Mesenchymal stem cell (in vitro differentiated cells and primary cell): ENCODE measurements around the gene EFCC1.

Experiments used
- DNase-seq: peaks from one replicate; pipeline ENCODE4 v3.0.0-alpha.2; 2013
- H2AFZ ChIP-seq: one replicate; pipeline ENCODE4 v1.6.1; 2013; ENCODE audit warnings: low read depth, mild to moderate bottlenecking, control low read depth, inconsistent platforms, low read length, moderate library complexity
- H2AK5ac ChIP-seq: 2 replicates; pipeline ENCODE4 v1.6.1; 2013; ENCODE audit warnings: low read length, moderate library complexity, mild to moderate bottlenecking, inconsistent platforms; ENCODE audit not compliant: severe bottlenecking
- H2BK120ac ChIP-seq: one replicate; pipeline ENCODE4 v1.6.1; 2013; ENCODE audit warnings: low read depth, mild to moderate bottlenecking, inconsistent platforms, low read length, moderate library complexity
- H2BK12ac ChIP-seq, 2 experiments: one replicate each; pipeline ENCODE4 v1.6.1; 2013; ENCODE audit warnings: inconsistent platforms in 2 of 2, low read length in 2 of 2, mild to moderate bottlenecking in 2 of 2, moderate library complexity in 2 of 2, control low read depth in 1 of 2
- H2BK15ac ChIP-seq: one replicate; pipeline ENCODE4 v1.6.1; 2013; ENCODE audit warnings: mild to moderate bottlenecking, low read depth, inconsistent platforms; ENCODE audit not compliant: poor library complexity, severe bottlenecking
- H2BK5ac ChIP-seq: 2 replicates; pipeline ENCODE4 v1.6.1; 2013; ENCODE audit warnings: low read depth, mild to moderate bottlenecking, low read length, control low read depth, inconsistent platforms; ENCODE audit not compliant: poor library complexity, severe bottlenecking
- H3K14ac ChIP-seq, 2 experiments: one replicate each; pipeline ENCODE4 v1.6.1; 2013; ENCODE audit warnings: inconsistent platforms in 2 of 2, low read length in 2 of 2, control low read depth in 1 of 2, mild to moderate bottlenecking in 1 of 2, moderate library complexity in 1 of 2
- H3K18ac ChIP-seq, 2 experiments: one replicate each; pipeline ENCODE4 v1.6.1; 2013; ENCODE audit warnings: inconsistent platforms in 2 of 2, low read length in 2 of 2, control low read depth in 1 of 2, low read depth in 1 of 2, mild to moderate bottlenecking in 1 of 2
- H3K23ac ChIP-seq, 2 experiments: one replicate each; pipeline ENCODE4 v1.6.1; 2013; ENCODE audit warnings: inconsistent platforms in 2 of 2, low read length in 2 of 2, mild to moderate bottlenecking in 2 of 2, moderate library complexity in 2 of 2, control low read depth in 1 of 2
- H3K27ac ChIP-seq: 2 replicates; pipeline ENCODE4 v1.5.1; 2013; ENCODE audit warnings: mild to moderate bottlenecking, moderate library complexity, low read length, control low read depth, inconsistent platforms; ENCODE audit not compliant: poor library complexity, severe bottlenecking
- H3K27me3 ChIP-seq, 2 experiments: 2 replicates each; pipeline versions ENCODE4 v1.6.1 to v1.7.0; 2013; ENCODE audit warnings: low read length in 2 of 2, mild to moderate bottlenecking in 2 of 2, moderate library complexity in 2 of 2, control low read depth in 1 of 2, inconsistent platforms in 1 of 2; ENCODE audit not compliant: control insufficient read depth in 1 of 2, insufficient read depth in 1 of 2
- H3K36me3 ChIP-seq, 2 experiments: 2 replicates each; pipeline versions ENCODE4 v1.6.1 to v1.7.0; 2013; ENCODE audit warnings: low read length in 2 of 2, control low read depth in 1 of 2, inconsistent platforms in 1 of 2, low read depth in 1 of 2, mild to moderate bottlenecking in 1 of 2; ENCODE audit not compliant: insufficient read depth in 2 of 2, control insufficient read depth in 1 of 2
- H3K4ac ChIP-seq, 2 experiments: one replicate each; pipeline ENCODE4 v1.6.1; 2013; ENCODE audit warnings: inconsistent platforms in 2 of 2, low read length in 2 of 2, mild to moderate bottlenecking in 2 of 2, moderate library complexity in 2 of 2, control low read depth in 1 of 2, low read depth in 1 of 2
- H3K4me1 ChIP-seq: 2 replicates; pipeline ENCODE4 v1.6.1; 2013; ENCODE audit warnings: low read depth, low read length, control low read depth; ENCODE audit not compliant: control insufficient read depth, insufficient read depth
- H3K4me2 ChIP-seq: 2 replicates; pipeline ENCODE4 v1.6.1; 2013; ENCODE audit warnings: low read length, mild to moderate bottlenecking, inconsistent platforms; ENCODE audit not compliant: poor library complexity, severe bottlenecking
- H3K4me3 ChIP-seq, 2 experiments: 2 replicates each; pipeline versions ENCODE4 v1.5.1 to v1.7.0; 2013; ENCODE audit warnings: low read length in 2 of 2, mild to moderate bottlenecking in 2 of 2, control low read depth in 1 of 2, low read depth in 1 of 2; ENCODE audit not compliant: insufficient read depth in 1 of 2
- H3K79me1 ChIP-seq: replicated peaks from 2 replicates; pipeline ENCODE4 v1.6.1; 2013; ENCODE audit warnings: mild to moderate bottlenecking, control low read depth, low read length, inconsistent platforms; ENCODE audit not compliant: poor library complexity, severe bottlenecking
- H3K9ac ChIP-seq: 2 replicates; pipeline ENCODE4 v1.7.0; 2013; ENCODE audit warnings: mild to moderate bottlenecking, low read length, moderate library complexity
- H3K9me3 ChIP-seq: 2 replicates; pipeline ENCODE4 v1.7.0; 2013; ENCODE audit warnings: mild to moderate bottlenecking, low read length; ENCODE audit not compliant: control insufficient read depth
- H4K8ac ChIP-seq: one replicate; pipeline ENCODE4 v1.6.1; 2013; ENCODE audit warnings: inconsistent platforms, mild to moderate bottlenecking, low read length, moderate library complexity
- H4K91ac ChIP-seq: one replicate; pipeline ENCODE4 v1.6.1; 2013; ENCODE audit warnings: mild to moderate bottlenecking, low read length, inconsistent platforms
- WGBS: methylation state at CpG from one replicate; pipeline ENCODE4 v1.1.7; 2013; ENCODE audit warnings: mixed read lengths; 5-methylcytosine and 5-hydroxymethylcytosine counted together

EFCC1 gene

GRCh38 chr3:129031476-129032215, 30.5 kb downstream of the EFCC1 start:
- Histone ChIP-seq H3K9ac (no peak overlapping the region), H3K18ac (no peak overlapping the region), H4K91ac (no peak overlapping the region), H3K4me2 (no peak overlapping the region), H2BK120ac (no peak overlapping the region), H2BK5ac (no peak overlapping the region), H3K36me3 (no peaks in the 10 kb centered on the region), H3K23ac (no peak overlapping the region), H2BK15ac (no peak overlapping the region), H3K9me3 (peaks cover 6% of the 10 kb centered on the region), H3K4me3 (no peak overlapping the region), H2BK12ac (no peak overlapping the region), H3K4ac (no peak overlapping the region), H2AFZ (no peak overlapping the region), H3K14ac (no peak overlapping the region), H3K27me3 (peaks cover 16 to 21% of the 10 kb centered on the region in 2 experiments), H3K79me1 (no peaks in the 10 kb centered on the region), H4K8ac (no peak overlapping the region), H3K27ac (no peak overlapping the region), H3K4me1 (peaks cover 7% of the 10 kb centered on the region), H2AK5ac (no peak overlapping the region)
- 78% methylated on average over 9 of the region's 10 CpGs for WGBS
- DNase-seq: no peak

- no peak overlapping the region for H2AK5ac ChIP-seq
- 77% methylated on average over 13 of the region's 14 CpGs for WGBS
These were observed 31.6 kb downstream of the EFCC1 start for GRCh38 chr3:129032716-129033115.

GRCh38 chr3:129033151-129033550, 32.0 kb downstream of the EFCC1 start:
- Histone ChIP-seq H3K9ac (no peak overlapping the region), H3K4me1 (no peaks in the 10 kb centered on the region), H3K4ac (no peak overlapping the region), H4K91ac (no peak overlapping the region), H3K4me2 (no peak overlapping the region), H2BK15ac (no peak overlapping the region), H2AFZ (no peak overlapping the region), H3K27me3 (peaks cover 23 to 25% of the 10 kb centered on the region in 2 experiments), H3K9me3 (peaks cover 6% of the 10 kb centered on the region), H3K14ac (no peak overlapping the region), H3K79me1 (no peaks in the 10 kb centered on the region), H3K18ac (no peak overlapping the region), H2BK120ac (no peak overlapping the region), H3K36me3 (no peaks in the 10 kb centered on the region), H3K23ac (no peak overlapping the region), H2BK12ac (no peak overlapping the region), H3K27ac (no peak overlapping the region), H4K8ac (no peak overlapping the region), H2AK5ac (no peak overlapping the region), H3K4me3 (peak overlapping the region in 1 of 2 experiments; percentile 5), H2BK5ac (no peak overlapping the region)
- WGBS: 76% methylated on average over 6 of the region's 7 CpGs
- DNase-seq: no peak

More at GRCh38 chr3:129032716-129033115, 31.6 kb downstream of the EFCC1 start:
- Histone ChIP-seq H4K91ac (no peak overlapping the region), H3K27me3 (peaks cover 20 to 22% of the 10 kb centered on the region in 2 experiments), H3K18ac (no peak overlapping the region), H3K4me1 (no peaks in the 10 kb centered on the region), H3K27ac (no peak overlapping the region), H2BK15ac (no peak overlapping the region), H3K36me3 (no peaks in the 10 kb centered on the region), H4K8ac (no peak overlapping the region), H3K23ac (no peak overlapping the region), H3K79me1 (no peaks in the 10 kb centered on the region), H3K9ac (no peak overlapping the region), H3K4me3 (no peak overlapping the region), H3K14ac (no peak overlapping the region), H2BK120ac (no peak overlapping the region), H2AFZ (no peak overlapping the region), H3K4ac (no peak overlapping the region), H2BK5ac (no peak overlapping the region), H2BK12ac (no peak overlapping the region), H3K4me2 (no peak overlapping the region), H3K9me3 (peaks cover 6% of the 10 kb centered on the region)
- no peak for DNase-seq

- Histone ChIP-seq H3K9ac (no peak overlapping the region), H3K4ac (no peak overlapping the region), H3K14ac (no peak overlapping the region), H2BK5ac (no peak overlapping the region), H3K9me3 (peaks cover 6% of the 10 kb centered on the region), H3K27ac (no peak overlapping the region), H2BK12ac (no peak overlapping the region), H2AFZ (no peak overlapping the region), H2BK120ac (no peak overlapping the region), H3K4me1 (no peaks in the 10 kb centered on the region), H2AK5ac (no peak overlapping the region), H3K4me3 (no peak overlapping the region), H3K79me1 (no peaks in the 10 kb centered on the region), H3K4me2 (no peak overlapping the region), H4K8ac (no peak overlapping the region), H3K36me3 (no peaks in the 10 kb centered on the region), H3K23ac (no peak overlapping the region), H3K18ac (no peak overlapping the region), H2BK15ac (no peak overlapping the region), H3K27me3 (peaks cover 29 to 31% of the 10 kb centered on the region in 2 experiments), H4K91ac (no peak overlapping the region)
- 93% methylated on average over 12 of the region's 12 CpGs for WGBS
- DNase-seq: no peak
These were observed 32.7 kb downstream of the EFCC1 start for GRCh38 chr3:129033633-129034321.
